Measurements from ENCODE around the gene GAB4. TPM values are rescaled to one million over a fixed set of nuclear protein-coding genes. Genes with fewer than 3 reads are reported as not detected.
"Not testable (repeated sequence)": the region's sequence is repeated elsewhere in the genome, so short reads cannot be mapped to it uniquely, and the experiment has no call there.

The GAB4 gene
- total and polyA plus RNA-seq, 4 donors = not detected

GRCh38 chr22:17035246-17035645 is 27.2 kb upstream of the GAB4 start:
- no peaks in the 10 kb centered on the region for H3K36me3 ChIP-seq (ENCODE audit: control insufficient read depth in 4 of 4, insufficient read depth in 4 of 4, low read length in 4 of 4)
- no peak overlapping the region for H3K4me3 ChIP-seq
- H3K27me3 ChIP-seq (ENCODE audit: control insufficient read depth in 3 of 3, insufficient read depth in 3 of 3, low read length in 2 of 3) = peaks cover 0 to 21% (median 4%) of the 10 kb centered on the region in 3 donors
- H3K4me1 ChIP-seq (ENCODE audit: control insufficient read depth in 5 of 5, insufficient read depth in 5 of 5, low read length in 5 of 5) = peaks cover 0 to 2% (median 0%) of the 10 kb centered on the region in 5 donors
- no peak overlapping the region for H3K27ac ChIP-seq (ENCODE audit: low read depth in 1 of 2, low read length in 1 of 2)
- 67 to 82% methylated on average over 4 of the region's 4 CpGs for WGBS, 2 donors
- ATAC-seq (ENCODE audit: insufficient read depth, low FRiP score) (no peak), DNase-seq (no peak)
- TF ChIP-seq, protein P1, sequence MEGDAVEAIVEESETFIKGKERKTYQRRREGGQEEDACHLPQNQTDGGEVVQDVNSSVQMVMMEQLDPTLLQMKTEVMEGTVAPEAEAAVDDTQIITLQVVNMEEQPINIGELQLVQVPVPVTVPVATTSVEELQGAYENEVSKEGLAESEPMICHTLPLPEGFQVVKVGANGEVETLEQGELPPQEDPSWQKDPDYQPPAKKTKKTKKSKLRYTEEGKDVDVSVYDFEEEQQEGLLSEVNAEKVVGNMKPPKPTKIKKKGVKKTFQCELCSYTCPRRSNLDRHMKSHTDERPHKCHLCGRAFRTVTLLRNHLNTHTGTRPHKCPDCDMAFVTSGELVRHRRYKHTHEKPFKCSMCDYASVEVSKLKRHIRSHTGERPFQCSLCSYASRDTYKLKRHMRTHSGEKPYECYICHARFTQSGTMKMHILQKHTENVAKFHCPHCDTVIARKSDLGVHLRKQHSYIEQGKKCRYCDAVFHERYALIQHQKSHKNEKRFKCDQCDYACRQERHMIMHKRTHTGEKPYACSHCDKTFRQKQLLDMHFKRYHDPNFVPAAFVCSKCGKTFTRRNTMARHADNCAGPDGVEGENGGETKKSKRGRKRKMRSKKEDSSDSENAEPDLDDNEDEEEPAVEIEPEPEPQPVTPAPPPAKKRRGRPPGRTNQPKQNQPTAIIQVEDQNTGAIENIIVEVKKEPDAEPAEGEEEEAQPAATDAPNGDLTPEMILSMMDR (IDR thresholded peaks at IDR 0.05; ENCODE audit: control extremely low read depth, extremely low read depth) = no peak
- no peak overlapping the region for H3K9ac ChIP-seq (ENCODE audit: insufficient read depth in 1 of 2, low read length in 2 of 2)
- peaks cover 0 to 2% (median 0%) of the 10 kb centered on the region in 4 donors for H3K9me3 ChIP-seq (ENCODE audit: control insufficient read depth in 4 of 4, insufficient read depth in 3 of 4, low read length in 3 of 4)

DNA sequence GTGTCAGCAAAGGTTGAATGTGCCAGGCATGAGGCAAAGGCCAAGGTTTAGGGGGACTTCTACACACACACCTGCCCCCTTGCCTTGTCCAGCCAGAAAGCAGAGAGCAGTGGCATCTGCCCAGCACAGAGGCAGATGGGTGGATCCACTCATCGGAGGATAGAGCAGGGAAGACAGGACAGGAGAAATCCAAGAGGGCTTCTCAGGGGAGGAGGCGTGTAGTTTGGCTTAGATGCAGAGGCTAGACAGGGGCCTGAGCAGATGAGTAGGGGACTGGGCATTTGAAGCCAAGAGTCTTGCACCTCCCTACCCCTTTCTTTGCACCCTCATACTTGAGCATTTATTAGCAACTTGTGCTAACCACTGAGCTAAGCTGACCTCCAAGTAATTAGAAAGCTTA is 26.5 kb upstream of the GAB4 start:
- H3K4me1 ChIP-seq (ENCODE audit: control insufficient read depth in 5 of 5, insufficient read depth in 5 of 5, low read length in 5 of 5); DNase-seq; H3K4me3 ChIP-seq; ATAC-seq (ENCODE audit: insufficient read depth, low FRiP score); H3K36me3 ChIP-seq (ENCODE audit: control insufficient read depth in 4 of 4, insufficient read depth in 4 of 4, low read length in 4 of 4); H3K9me3 ChIP-seq (ENCODE audit: control insufficient read depth in 4 of 4, insufficient read depth in 3 of 4, low read length in 3 of 4); H3K9ac ChIP-seq (ENCODE audit: insufficient read depth in 1 of 2, low read length in 2 of 2); H3K27ac ChIP-seq (ENCODE audit: low read depth in 1 of 2, low read length in 1 of 2): not testable (repeated sequence)
- peaks cover 0 to 20% (median 4%) of the 10 kb centered on the region in 3 donors for H3K27me3 ChIP-seq (ENCODE audit: control insufficient read depth in 3 of 3, insufficient read depth in 3 of 3, low read length in 2 of 3)
- WGBS, 2 donors = 89 to 93% methylated on average over 2 of the region's 2 CpGs

DNA sequence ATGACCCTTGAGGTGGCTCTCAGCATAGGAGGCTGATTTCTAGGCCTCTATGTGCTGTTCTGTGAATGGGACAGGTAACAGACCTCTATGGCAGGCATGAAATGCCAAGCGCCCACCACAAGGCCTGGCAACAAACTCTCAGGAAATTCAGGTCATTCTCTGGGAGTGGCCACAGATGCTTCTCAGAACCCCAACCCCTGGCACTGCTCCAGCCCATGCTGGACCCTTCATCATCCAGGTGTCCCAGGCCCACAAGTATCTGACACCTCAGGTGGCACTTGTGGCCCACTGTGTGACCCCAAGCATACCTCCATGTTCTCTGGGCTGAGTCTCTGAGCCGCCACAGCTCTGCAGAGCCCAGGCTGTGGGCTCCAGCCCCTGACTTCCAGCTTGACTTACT is 24.3 kb upstream of the GAB4 start:
- H3K9me3 ChIP-seq (ENCODE audit: control insufficient read depth in 4 of 4, insufficient read depth in 3 of 4, low read length in 3 of 4); H3K9ac ChIP-seq (ENCODE audit: insufficient read depth in 1 of 2, low read length in 2 of 2); H3K27ac ChIP-seq (ENCODE audit: low read depth in 1 of 2, low read length in 1 of 2); DNase-seq; H3K4me1 ChIP-seq (ENCODE audit: control insufficient read depth in 5 of 5, insufficient read depth in 5 of 5, low read length in 5 of 5); ATAC-seq (ENCODE audit: insufficient read depth, low FRiP score); H3K36me3 ChIP-seq (ENCODE audit: control insufficient read depth in 4 of 4, insufficient read depth in 4 of 4, low read length in 4 of 4); H3K4me3 ChIP-seq: not testable (repeated sequence)
- H3K27me3 ChIP-seq (ENCODE audit: control insufficient read depth in 3 of 3, insufficient read depth in 3 of 3, low read length in 2 of 3) = peaks cover 0 to 15% (median 4%) of the 10 kb centered on the region in 3 donors
- 87 to 94% methylated on average over 2 of the region's 2 CpGs for WGBS, 2 donors

- not testable (repeated sequence) for H3K4me3 ChIP-seq; ATAC-seq (ENCODE audit: insufficient read depth, low FRiP score); H3K27me3 ChIP-seq (ENCODE audit: control insufficient read depth in 3 of 3, insufficient read depth in 3 of 3, low read length in 2 of 3); H3K27ac ChIP-seq (ENCODE audit: low read depth in 1 of 2, low read length in 1 of 2); H3K9ac ChIP-seq (ENCODE audit: insufficient read depth in 1 of 2, low read length in 2 of 2); DNase-seq; H3K9me3 ChIP-seq (ENCODE audit: control insufficient read depth in 4 of 4, insufficient read depth in 3 of 4, low read length in 3 of 4); H3K36me3 ChIP-seq (ENCODE audit: control insufficient read depth in 4 of 4, insufficient read depth in 4 of 4, low read length in 4 of 4); H3K4me1 ChIP-seq (ENCODE audit: control insufficient read depth in 5 of 5, insufficient read depth in 5 of 5, low read length in 5 of 5)
- 65 to 66% methylated on average over 5 of the region's 5 CpGs for WGBS, 2 donors
Measured at GRCh38 chr22:17024380-17024779, 16.4 kb upstream of the GAB4 start.

DNA sequence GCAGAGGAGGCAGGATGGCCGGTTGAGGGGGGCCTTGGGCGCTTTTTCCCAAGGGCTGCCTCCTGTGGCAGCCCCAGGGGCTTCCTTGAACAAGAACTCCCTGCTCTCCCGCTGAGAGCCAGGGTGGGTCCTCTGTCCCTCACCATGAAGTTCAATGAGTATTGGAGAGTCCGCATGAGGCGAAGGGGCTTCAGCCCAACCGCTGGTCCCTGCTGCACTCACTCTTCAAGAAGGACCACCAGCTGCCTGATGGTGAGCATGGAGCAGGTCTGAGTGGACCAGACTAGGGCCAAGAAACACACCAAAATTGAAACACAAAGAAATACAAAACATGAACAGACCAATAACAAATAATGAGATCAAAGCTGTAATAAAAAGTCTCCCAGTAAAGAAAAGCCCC is 7.5 kb upstream of the GAB4 start:
- not testable (repeated sequence) for H3K36me3 ChIP-seq (ENCODE audit: control insufficient read depth in 4 of 4, insufficient read depth in 4 of 4, low read length in 4 of 4); H3K9ac ChIP-seq (ENCODE audit: insufficient read depth in 1 of 2, low read length in 2 of 2); ATAC-seq (ENCODE audit: insufficient read depth, low FRiP score); H3K9me3 ChIP-seq (ENCODE audit: control insufficient read depth in 4 of 4, insufficient read depth in 3 of 4, low read length in 3 of 4); H3K4me3 ChIP-seq; DNase-seq; H3K4me1 ChIP-seq (ENCODE audit: control insufficient read depth in 5 of 5, insufficient read depth in 5 of 5, low read length in 5 of 5); H3K27me3 ChIP-seq (ENCODE audit: control insufficient read depth in 3 of 3, insufficient read depth in 3 of 3, low read length in 2 of 3); H3K27ac ChIP-seq (ENCODE audit: low read depth in 1 of 2, low read length in 1 of 2)
- 84% methylated on average over 6 of the region's 6 CpGs for WGBS, 2 donors

DNA sequence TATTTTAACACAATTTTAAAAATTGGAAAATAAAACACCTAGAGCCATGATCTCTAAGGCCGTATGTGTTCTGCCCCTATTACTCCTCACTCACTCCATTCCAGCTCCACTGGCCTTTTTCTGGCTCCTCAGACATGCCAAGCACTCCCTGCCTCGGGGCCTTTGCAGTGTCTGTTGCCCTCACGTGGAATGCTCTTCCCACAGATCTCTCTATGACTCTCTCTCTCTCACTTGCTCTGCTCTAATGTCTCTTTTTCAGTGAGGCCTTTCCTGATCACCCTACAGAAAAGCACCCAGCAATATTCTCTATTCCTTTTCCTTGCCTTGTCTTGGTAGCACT is 6.0 kb upstream of the GAB4 start:
- not testable (repeated sequence) for H3K36me3 ChIP-seq (ENCODE audit: control insufficient read depth in 4 of 4, insufficient read depth in 4 of 4, low read length in 4 of 4); ATAC-seq (ENCODE audit: insufficient read depth, low FRiP score); H3K9ac ChIP-seq (ENCODE audit: insufficient read depth in 1 of 2, low read length in 2 of 2); H3K4me1 ChIP-seq (ENCODE audit: control insufficient read depth in 5 of 5, insufficient read depth in 5 of 5, low read length in 5 of 5); DNase-seq; H3K9me3 ChIP-seq (ENCODE audit: control insufficient read depth in 4 of 4, insufficient read depth in 3 of 4, low read length in 3 of 4); H3K27me3 ChIP-seq (ENCODE audit: control insufficient read depth in 3 of 3, insufficient read depth in 3 of 3, low read length in 2 of 3); H3K4me3 ChIP-seq; H3K27ac ChIP-seq (ENCODE audit: low read depth in 1 of 2, low read length in 1 of 2)
- WGBS, 2 donors = 45 to 79% methylated on average over 3 of the region's 3 CpGs

Data from lung (tissue), 12 donors.